ENCODE data around the gene STK32C. TPM values are rescaled to one million over a fixed set of nuclear protein-coding genes. Genes with fewer than 3 reads are reported as not detected.
A peak's percentile ranks its signal among the peaks of the same experiment; 100 is the strongest.
"Not testable (repeated sequence)": the region's sequence is repeated elsewhere in the genome, so short reads cannot be mapped to it uniquely, and the experiment has no call there.

STK32C gene
- total RNA-seq, 1 donor from 2014 or later = 12.2 TPM

GRCh38 chr10:132225073-132225848 is 82.5 kb downstream of the STK32C start:
- H3K36me3 ChIP-seq (ENCODE audit: control insufficient read depth, insufficient read depth, low read length) = no peaks in the 10 kb centered on the region
- no peak for DNase-seq (ENCODE audit: low read depth)
- H3K27me3 ChIP-seq (ENCODE audit: control insufficient read depth, insufficient read depth, low read length) = no peaks in the 10 kb centered on the region
- no peak overlapping the region for H3K4me3 ChIP-seq (ENCODE audit: low read depth, low read length)
- no peak for TF ChIP-seq CTCF (IDR thresholded peaks at IDR 0.05; ENCODE audit: insufficient read depth, low read length, poor library complexity, severe bottlenecking)

GRCh38 chr10:132224343-132225072 is 83.2 kb downstream of the STK32C start:
- TF ChIP-seq CTCF (IDR thresholded peaks at IDR 0.05; ENCODE audit: insufficient read depth, low read length, poor library complexity, severe bottlenecking) = peak; percentile 8
- no peak for DNase-seq (ENCODE audit: low read depth)

GRCh38 chr10:132223611-132224342 is 84.0 kb downstream of the STK32C start:
- no peaks in the 10 kb centered on the region for H3K27me3 ChIP-seq (ENCODE audit: control insufficient read depth, insufficient read depth, low read length)
- no peak for TF ChIP-seq CTCF (IDR thresholded peaks at IDR 0.05; ENCODE audit: insufficient read depth, low read length, poor library complexity, severe bottlenecking)

More at GRCh38 chr10:132224343-132225072, 83.2 kb downstream of the STK32C start:
- H3K4me3 ChIP-seq (ENCODE audit: low read depth, low read length) = no peak overlapping the region
- H3K36me3 ChIP-seq (ENCODE audit: control insufficient read depth, insufficient read depth, low read length) = no peaks in the 10 kb centered on the region
- H3K27me3 ChIP-seq (ENCODE audit: control insufficient read depth, insufficient read depth, low read length) = no peaks in the 10 kb centered on the region

GRCh38 chr10:132223156-132223590 is 84.6 kb downstream of the STK32C start:
- peak; percentile 43 for DNase-seq (ENCODE audit: low read depth)
- H3K4me3 ChIP-seq (ENCODE audit: low read depth, low read length) = no peak overlapping the region
- no peaks in the 10 kb centered on the region for H3K27me3 ChIP-seq (ENCODE audit: control insufficient read depth, insufficient read depth, low read length)
- H3K36me3 ChIP-seq (ENCODE audit: control insufficient read depth, insufficient read depth, low read length) = no peaks in the 10 kb centered on the region
- TF ChIP-seq CTCF (IDR thresholded peaks at IDR 0.05; ENCODE audit: insufficient read depth, low read length, poor library complexity, severe bottlenecking) = peak; percentile 100

More at GRCh38 chr10:132223611-132224342, 84.0 kb downstream of the STK32C start:
- no peaks in the 10 kb centered on the region for H3K36me3 ChIP-seq (ENCODE audit: control insufficient read depth, insufficient read depth, low read length)
- no peak overlapping the region for H3K4me3 ChIP-seq (ENCODE audit: low read depth, low read length)
- DNase-seq (ENCODE audit: low read depth) = no peak

- Histone ChIP-seq H3K36me3 (ENCODE audit: control insufficient read depth, insufficient read depth, low read length) (no peaks in the 10 kb centered on the region), H3K4me3 (ENCODE audit: low read depth, low read length) (no peak overlapping the region), H3K27me3 (ENCODE audit: control insufficient read depth, insufficient read depth, low read length) (no peaks in the 10 kb centered on the region)
- DNase-seq (ENCODE audit: low read depth) = no peak
- no peak for TF ChIP-seq CTCF (IDR thresholded peaks at IDR 0.05; ENCODE audit: insufficient read depth, low read length, poor library complexity, severe bottlenecking)
Measured at GRCh38 chr10:132222726-132223125, 85.0 kb downstream of the STK32C start.

GRCh38 chr10:132220996-132221395 is 86.8 kb downstream of the STK32C start:
- DNase-seq (ENCODE audit: low read depth); H3K4me3 ChIP-seq (ENCODE audit: low read depth, low read length); H3K36me3 ChIP-seq (ENCODE audit: control insufficient read depth, insufficient read depth, low read length); H3K27me3 ChIP-seq (ENCODE audit: control insufficient read depth, insufficient read depth, low read length): not testable (repeated sequence)

All from kidney epithelial cell (primary cell).